Muscle layer of colon (tissue), 2 donors: ENCODE results near the gene LEKR1.

Experiments
- H3K27ac ChIP-seq: one replicate; pipeline ENCODE4 v1.7.0; 2013; ENCODE audit warnings: low read depth, mild to moderate bottlenecking, low read length, moderate library complexity
- H3K27me3 ChIP-seq, 2 donors: one replicate each; pipeline ENCODE4 v1.7.0; 2013; ENCODE audit warnings: low read length in 2 of 2, mild to moderate bottlenecking in 2 of 2; ENCODE audit not compliant: insufficient read depth in 2 of 2, control insufficient read depth in 1 of 2
- H3K36me3 ChIP-seq: one replicate; pipeline ENCODE4 v1.7.0; 2013; ENCODE audit warnings: mild to moderate bottlenecking, low read length; ENCODE audit not compliant: insufficient read depth
- H3K4me1 ChIP-seq: one replicate; pipeline ENCODE4 v1.7.0; 2013; ENCODE audit warnings: mild to moderate bottlenecking, low read length; ENCODE audit not compliant: insufficient read depth
- H3K4me3 ChIP-seq, 2 donors: one replicate each; pipeline ENCODE4 v1.7.0; 2013; ENCODE audit warnings: low read length in 2 of 2, low read depth in 1 of 2, mild to moderate bottlenecking in 1 of 2, moderate library complexity in 1 of 2
- H3K9ac ChIP-seq: one replicate; pipeline ENCODE4 v1.7.0; 2013; ENCODE audit warnings: low read length
- H3K9me3 ChIP-seq: one replicate; pipeline ENCODE4 v1.7.0; 2013; ENCODE audit warnings: mild to moderate bottlenecking, low read length
- donor health status: abdominal sarcoma.
- donor health status: Adenocarcinoma of cecum.

The LEKR1 gene

GRCh38 chr3:157087780-157088600 is 261.8 kb downstream of the LEKR1 start:
- Histone ChIP-seq H3K9me3 (no peaks in the 10 kb centered on the region), H3K4me3 (peak overlapping the region; percentile 12 to 56), H3K9ac (peak overlapping the region; percentile 78), H3K27ac (peak overlapping the region; percentile 93), H3K36me3 (no peaks in the 10 kb centered on the region), H3K27me3 (no peaks in the 10 kb centered on the region), H3K4me1 (peaks cover 56% of the 10 kb centered on the region)

GRCh38 chr3:157088601-157089454 is 262.7 kb downstream of the LEKR1 start:
- Histone ChIP-seq H3K4me3 (peak overlapping the region; percentile 43 to 56), H3K4me1 (peaks cover 56% of the 10 kb centered on the region), H3K27me3 (no peaks in the 10 kb centered on the region), H3K9me3 (no peaks in the 10 kb centered on the region), H3K36me3 (no peaks in the 10 kb centered on the region), H3K9ac (peak overlapping the region; percentile 78), H3K27ac (peak overlapping the region; percentile 93)

- Histone ChIP-seq H3K36me3 (no peaks in the 10 kb centered on the region), H3K9me3 (no peaks in the 10 kb centered on the region), H3K9ac (peak overlapping the region; percentile 78), H3K4me3 (peak overlapping the region; percentile 10 to 56), H3K4me1 (peaks cover 56% of the 10 kb centered on the region), H3K27ac (peak overlapping the region; percentile 93), H3K27me3 (no peaks in the 10 kb centered on the region)
Measured at GRCh38 chr3:157089455-157090221, 263.5 kb downstream of the LEKR1 start.

GRCh38 chr3:157091083-157091833 is 265.1 kb downstream of the LEKR1 start:
- H3K9me3 ChIP-seq = no peaks in the 10 kb centered on the region
- H3K9ac ChIP-seq = no peak overlapping the region
- no peak overlapping the region for H3K27ac ChIP-seq
- no peaks in the 10 kb centered on the region for H3K36me3 ChIP-seq
- no peaks in the 10 kb centered on the region for H3K27me3 ChIP-seq
- H3K4me1 ChIP-seq = peaks cover 46% of the 10 kb centered on the region
- H3K4me3 ChIP-seq = no peak overlapping the region

- no peak overlapping the region for H3K9ac ChIP-seq
- no peaks in the 10 kb centered on the region for H3K36me3 ChIP-seq
- H3K4me3 ChIP-seq = no peak overlapping the region
- H3K9me3 ChIP-seq = no peaks in the 10 kb centered on the region
- no peak overlapping the region for H3K27ac ChIP-seq
- peaks cover 36% of the 10 kb centered on the region for H3K4me1 ChIP-seq
- no peaks in the 10 kb centered on the region for H3K27me3 ChIP-seq
Measured at GRCh38 chr3:157092230-157092629, 266.1 kb downstream of the LEKR1 start.

- no peaks in the 10 kb centered on the region for H3K9me3 ChIP-seq
- H3K9ac ChIP-seq = no peak overlapping the region
- H3K4me1 ChIP-seq = peaks cover 28% of the 10 kb centered on the region
- H3K27me3 ChIP-seq = no peaks in the 10 kb centered on the region
- H3K4me3 ChIP-seq = no peak overlapping the region
- no peaks in the 10 kb centered on the region for H3K36me3 ChIP-seq
- H3K27ac ChIP-seq = no peak overlapping the region
Measured at GRCh38 chr3:157093096-157093495, 266.9 kb downstream of the LEKR1 start.

- Histone ChIP-seq H3K4me3 (no peak overlapping the region), H3K27ac (no peak overlapping the region), H3K4me1 (peaks cover 25% of the 10 kb centered on the region), H3K9ac (no peak overlapping the region), H3K27me3 (no peaks in the 10 kb centered on the region), H3K9me3 (no peaks in the 10 kb centered on the region), H3K36me3 (no peaks in the 10 kb centered on the region)
Measured at GRCh38 chr3:157094301-157094700, 268.1 kb downstream of the LEKR1 start.

GRCh38 chr3:157094751-157095480 is 268.8 kb downstream of the LEKR1 start:
- no peaks in the 10 kb centered on the region for H3K36me3 ChIP-seq
- H3K4me3 ChIP-seq = no peak overlapping the region
- H3K4me1 ChIP-seq = peaks cover 23% of the 10 kb centered on the region
- H3K27me3 ChIP-seq = no peaks in the 10 kb centered on the region
- no peak overlapping the region for H3K27ac ChIP-seq
- no peak overlapping the region for H3K9ac ChIP-seq
- no peaks in the 10 kb centered on the region for H3K9me3 ChIP-seq
